Kidney capillary endothelial cell (primary cell): ENCODE data around the gene IFNAR1.
"Not testable (repeated sequence)": the region's sequence is repeated elsewhere in the genome, so short reads cannot be mapped to it uniquely, and the experiment has no call there.

Experiments
- DNase-seq: peaks from one replicate; pipeline ENCODE4 v3.0.0-alpha.2; 2018; ENCODE audit warnings: low spot score

Gene IFNAR1

GRCh38 chr21:33348706-33349105 lies 23.9 kb downstream of the IFNAR1 start:
- no peak for DNase-seq

DNA sequence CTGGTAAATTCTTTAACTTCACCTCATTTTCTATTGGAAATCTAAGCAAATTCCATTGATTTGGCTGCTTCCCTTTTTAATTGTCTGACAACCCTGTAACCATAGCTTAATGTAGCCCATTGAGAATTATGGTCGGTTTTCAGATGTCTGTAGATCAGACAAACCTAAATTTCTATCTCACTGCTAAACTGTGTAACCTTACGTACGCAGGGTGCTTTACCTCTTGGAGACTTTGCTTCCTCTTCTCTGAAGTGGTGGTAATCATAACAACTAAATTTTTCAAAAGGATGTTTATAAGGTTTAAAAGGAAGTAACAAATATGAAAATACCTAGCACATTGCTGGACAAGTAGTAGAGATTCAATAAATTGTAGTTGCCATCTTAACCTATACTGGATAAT lies 25.9 kb downstream of the IFNAR1 start:
- DNase-seq, result no peak

- DNase-seq, result no peak
Observed at GRCh38 chr21:33355355-33355754, 30.6 kb downstream of the IFNAR1 start.

DNA sequence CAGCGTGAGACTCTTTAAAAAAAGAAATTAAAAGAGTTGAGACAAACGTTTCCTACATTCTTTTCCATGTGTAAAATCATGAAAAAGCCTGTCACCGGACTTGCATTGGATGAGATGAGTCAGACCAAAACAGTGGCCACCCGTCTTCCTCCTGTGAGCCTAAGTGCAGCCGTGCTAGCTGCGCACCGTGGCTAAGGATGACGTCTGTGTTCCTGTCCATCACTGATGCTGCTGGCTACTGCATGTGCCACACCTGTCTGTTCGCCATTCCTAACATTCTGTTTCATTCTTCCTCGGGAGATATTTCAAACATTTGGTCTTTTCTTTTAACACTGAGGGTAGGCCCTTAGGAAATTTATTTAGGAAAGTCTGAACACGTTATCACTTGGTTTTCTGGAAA lies 31.2 kb downstream of the IFNAR1 start:
- DNase-seq, result no peak

DNA sequence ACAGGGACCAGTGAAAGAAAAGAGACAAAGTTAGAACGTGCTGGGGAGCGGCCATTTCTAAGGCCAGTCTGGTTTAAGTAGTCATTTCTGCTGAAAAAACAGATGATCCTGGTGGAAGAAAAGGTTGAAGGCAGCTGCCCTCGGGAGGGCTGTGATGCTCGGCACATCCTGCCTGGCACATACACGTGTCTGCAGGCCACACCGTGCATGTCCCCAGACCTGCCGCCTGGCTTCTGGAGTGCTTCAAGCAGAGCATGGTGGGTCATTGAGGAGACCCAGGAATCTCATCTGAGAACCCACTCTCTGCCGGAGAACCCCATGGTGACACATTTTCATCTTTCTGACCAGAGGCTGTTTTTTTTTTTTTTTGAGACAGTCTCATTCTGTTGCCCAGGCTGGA lies 32.4 kb downstream of the IFNAR1 start:
- no peak for DNase-seq

DNA sequence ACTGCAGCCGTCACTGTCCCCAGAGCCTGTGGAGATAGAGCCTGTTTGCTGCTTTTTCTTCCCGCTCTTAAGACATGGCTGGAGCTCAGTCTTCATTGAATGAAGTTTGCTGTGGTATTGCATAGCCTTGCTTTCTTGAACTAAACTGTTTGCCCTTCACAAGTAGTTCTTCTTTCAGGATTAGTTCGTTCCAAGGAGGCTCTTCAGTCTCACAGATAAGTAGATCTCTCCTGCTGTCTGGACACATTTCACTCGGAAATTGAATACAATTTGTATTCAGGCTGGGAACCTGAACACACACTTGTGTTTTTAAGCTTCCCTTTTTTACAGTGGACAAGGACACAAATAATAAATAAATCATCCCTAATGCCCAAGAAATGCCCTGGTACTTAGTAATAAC lies 34.7 kb downstream of the IFNAR1 start:
- DNase-seq, result no peak

DNA sequence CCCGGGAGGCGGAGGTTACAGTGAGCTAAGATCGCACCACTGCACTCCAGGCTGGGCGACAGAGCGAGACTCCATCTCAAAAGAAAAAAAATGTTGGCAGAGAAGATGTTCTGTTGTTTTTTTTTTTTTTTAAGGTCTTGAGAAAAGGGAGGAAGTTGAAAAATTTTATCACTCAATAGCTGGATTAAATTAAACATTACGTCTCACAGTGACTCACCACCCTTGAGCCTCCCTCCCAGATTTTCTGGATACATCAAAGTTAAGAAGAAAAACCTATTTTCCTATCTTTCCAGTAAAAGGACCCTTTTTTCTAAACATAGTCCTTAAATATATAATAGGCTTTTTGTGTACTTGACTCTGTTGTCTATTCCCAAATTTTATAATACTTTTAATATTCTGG lies 35.5 kb downstream of the IFNAR1 start:
- DNase-seq, result no peak

- peak; percentile 71 for DNase-seq
Observed at GRCh38 chr21:33360881-33361602, 36.3 kb downstream of the IFNAR1 start.

DNA sequence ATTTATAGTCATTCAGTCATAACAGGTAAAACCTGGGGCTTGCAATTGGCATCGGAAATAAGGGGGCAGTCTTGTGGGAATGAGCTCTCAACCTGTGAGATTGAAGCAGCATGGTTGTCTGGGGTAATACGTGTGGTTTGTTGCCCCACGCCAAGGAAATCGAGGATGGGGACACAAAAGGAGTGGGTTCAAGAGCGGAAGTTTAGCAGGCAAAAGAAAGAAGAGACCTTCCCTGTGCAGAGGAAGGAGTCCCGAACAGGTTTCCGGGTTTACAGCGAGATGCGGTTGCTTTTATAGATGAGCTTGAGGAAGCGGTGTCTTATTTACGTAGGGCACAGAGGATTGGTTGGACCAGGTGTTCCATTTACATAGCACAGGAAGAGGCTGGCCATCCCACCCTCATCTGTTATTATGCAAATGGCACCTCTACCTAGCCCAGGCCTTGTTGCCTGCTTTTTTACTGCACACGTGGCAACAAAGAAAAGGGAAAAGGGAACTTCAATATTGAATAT lies 37.3 kb downstream of the IFNAR1 start:
- DNase-seq, result no peak

DNA sequence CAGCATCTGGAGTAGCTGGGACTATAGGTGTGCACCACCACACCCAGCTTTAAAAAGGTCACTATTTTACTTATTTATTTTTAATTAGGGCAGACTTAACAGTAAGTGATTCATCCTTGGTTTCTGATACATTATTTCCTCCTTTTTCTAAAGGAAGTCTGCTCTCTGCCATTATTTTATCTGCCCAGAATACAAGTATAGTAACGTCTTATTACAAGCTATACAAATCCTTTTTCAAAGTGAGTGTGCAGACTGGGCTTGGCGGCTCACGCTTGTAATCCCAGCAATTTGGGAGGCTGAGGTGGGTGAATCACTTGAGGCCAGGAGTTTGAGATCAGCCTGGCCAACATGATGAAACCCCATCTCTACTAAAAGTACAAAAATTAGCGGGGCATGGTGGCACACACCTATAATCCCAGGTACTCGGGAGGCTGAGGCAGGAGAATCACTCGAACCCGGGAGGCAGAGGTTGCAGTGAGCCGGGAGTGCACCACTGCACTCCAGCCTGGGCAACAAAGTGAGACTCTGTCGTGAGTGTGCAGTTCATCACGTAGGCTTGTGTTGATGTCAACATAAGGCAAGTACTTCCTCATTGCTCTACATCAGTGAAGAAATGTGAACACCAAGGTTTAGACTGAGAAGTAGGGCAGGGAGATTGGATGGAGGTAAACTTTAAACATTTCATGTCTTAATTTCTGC lies 39.3 kb downstream of the IFNAR1 start:
- DNase-seq, result not testable (repeated sequence)

- no peak for DNase-seq
Observed at GRCh38 chr21:33364830-33365229, 40.1 kb downstream of the IFNAR1 start.

- DNase-seq, result no peak
Observed at GRCh38 chr21:33367309-33367973, 42.7 kb downstream of the IFNAR1 start.

DNA sequence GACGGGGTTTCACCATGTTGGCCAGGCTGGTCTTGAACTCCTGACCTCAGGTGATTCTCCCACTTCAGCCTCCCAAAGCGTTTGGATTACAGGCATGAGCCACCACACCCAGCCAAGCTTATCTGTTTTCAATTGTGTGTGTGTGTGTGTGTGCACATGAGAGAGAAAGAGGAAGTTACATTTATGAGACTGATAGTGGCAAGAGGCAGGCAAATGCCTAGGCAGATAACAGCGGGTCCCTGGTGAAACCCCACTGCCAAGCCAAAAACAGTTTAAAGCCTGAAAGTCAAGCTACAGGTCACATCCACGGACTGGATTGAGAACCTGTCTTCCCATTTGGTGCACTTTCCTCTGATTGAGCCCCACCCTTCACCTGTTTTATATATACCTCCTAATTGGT lies 43.4 kb downstream of the IFNAR1 start:
- no peak for DNase-seq

GRCh38 chr21:33368576-33368975 lies 43.8 kb downstream of the IFNAR1 start:
- DNase-seq, result no peak

GRCh38 chr21:33369586-33369985 lies 44.8 kb downstream of the IFNAR1 start:
- DNase-seq, result no peak

- DNase-seq, result no peak
Observed at GRCh38 chr21:33370305-33370704, 45.5 kb downstream of the IFNAR1 start.

- DNase-seq, result no peak
Observed at GRCh38 chr21:33371366-33371765, 46.6 kb downstream of the IFNAR1 start.

DNA sequence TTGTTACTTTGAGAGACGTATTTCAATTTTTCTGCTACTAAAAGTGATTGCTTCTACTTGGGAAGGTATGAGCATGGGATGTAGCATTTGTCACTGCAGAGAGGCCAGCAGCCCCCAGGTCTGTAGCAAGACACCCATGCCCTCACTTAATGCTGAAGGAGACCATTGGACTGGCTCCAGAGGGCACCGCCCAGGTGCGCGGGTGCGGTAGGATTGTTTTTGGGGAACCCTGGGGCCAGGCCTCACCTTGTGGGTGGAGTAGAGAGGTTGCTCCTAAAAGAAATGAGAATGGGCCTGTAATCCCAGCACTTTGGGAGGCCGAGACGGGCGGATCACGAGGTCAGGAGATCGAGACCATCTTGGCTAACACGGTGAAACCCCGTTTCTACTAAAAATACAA lies 47.8 kb downstream of the IFNAR1 start:
- no peak for DNase-seq

- no peak for DNase-seq
Observed at GRCh38 chr21:33373451-33373850, 48.7 kb downstream of the IFNAR1 start.

GRCh38 chr21:33374080-33374449 lies 49.3 kb downstream of the IFNAR1 start:
- DNase-seq, result no peak

- peak; percentile 38 for DNase-seq
Observed at GRCh38 chr21:33374450-33375096, 49.8 kb downstream of the IFNAR1 start.

DNA sequence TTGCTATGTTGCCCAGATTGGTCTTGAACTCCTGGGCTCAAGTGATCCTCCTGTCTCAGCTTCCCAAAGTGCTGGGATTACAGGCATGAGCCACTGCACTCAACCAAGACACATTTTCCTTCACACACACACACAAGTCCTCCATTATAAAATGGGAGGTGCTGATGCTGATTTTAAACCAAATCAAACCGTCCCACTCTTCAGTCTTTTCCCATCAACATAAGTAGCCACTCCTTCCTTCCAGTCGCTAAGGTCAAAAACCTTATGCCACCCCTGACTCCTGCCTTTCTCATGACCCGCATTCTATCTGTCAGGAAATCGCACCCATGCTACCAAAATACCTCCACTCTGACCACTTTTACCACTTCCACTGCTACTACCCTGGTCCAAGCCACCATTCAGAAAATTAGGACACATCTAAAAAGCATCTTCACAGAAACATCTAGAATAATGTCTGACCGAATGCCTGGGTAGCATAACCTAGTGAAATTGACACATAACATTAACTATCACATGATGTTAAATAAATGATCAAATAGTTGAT lies 50.4 kb downstream of the IFNAR1 start:
- DNase-seq, result no peak
